ENCODE data around the gene GNA15.

Gene GNA15

GRCh38 chr19:3098515-3099346 lies 37.1 kb upstream of the GNA15 start:
- H3K9ac ChIP-seq (ENCODE audit: low read depth, low read length): no peak overlapping the region
- no peaks in the 10 kb centered on the region for H3K36me3 ChIP-seq (ENCODE audit: control insufficient read depth, insufficient read depth, low read length)
- no peak overlapping the region for H3K4me3 ChIP-seq (ENCODE audit: low read depth, low read length)
- peaks cover 14% of the 10 kb centered on the region for H3K4me1 ChIP-seq (ENCODE audit: control insufficient read depth, insufficient read depth, low read length)
- no peaks in the 10 kb centered on the region for H3K9me3 ChIP-seq (ENCODE audit: control insufficient read depth, insufficient read depth, low read length)
- no peaks in the 10 kb centered on the region for H3K27me3 ChIP-seq (ENCODE audit: control insufficient read depth, insufficient read depth, low read length)
- H3K27ac ChIP-seq (ENCODE audit: low read depth, low read length): no peak overlapping the region

- Histone ChIP-seq H3K36me3 (ENCODE audit: control insufficient read depth, insufficient read depth, low read length) (no peaks in the 10 kb centered on the region), H3K9ac (ENCODE audit: low read depth, low read length) (no peak overlapping the region), H3K9me3 (ENCODE audit: control insufficient read depth, insufficient read depth, low read length) (no peaks in the 10 kb centered on the region), H3K27me3 (ENCODE audit: control insufficient read depth, insufficient read depth, low read length) (no peaks in the 10 kb centered on the region), H3K27ac (ENCODE audit: low read depth, low read length) (no peak overlapping the region), H3K4me3 (ENCODE audit: low read depth, low read length) (no peak overlapping the region), H3K4me1 (ENCODE audit: control insufficient read depth, insufficient read depth, low read length) (peaks cover 14% of the 10 kb centered on the region)
Observed at GRCh38 chr19:3099347-3100145, 36.3 kb upstream of the GNA15 start.

GRCh38 chr19:3100331-3100730 lies 35.5 kb upstream of the GNA15 start:
- no peaks in the 10 kb centered on the region for H3K9me3 ChIP-seq (ENCODE audit: control insufficient read depth, insufficient read depth, low read length)
- peaks cover 10% of the 10 kb centered on the region for H3K4me1 ChIP-seq (ENCODE audit: control insufficient read depth, insufficient read depth, low read length)
- H3K4me3 ChIP-seq (ENCODE audit: low read depth, low read length): no peak overlapping the region
- no peaks in the 10 kb centered on the region for H3K27me3 ChIP-seq (ENCODE audit: control insufficient read depth, insufficient read depth, low read length)
- H3K9ac ChIP-seq (ENCODE audit: low read depth, low read length): no peak overlapping the region
- H3K36me3 ChIP-seq (ENCODE audit: control insufficient read depth, insufficient read depth, low read length): no peaks in the 10 kb centered on the region
- no peak overlapping the region for H3K27ac ChIP-seq (ENCODE audit: low read depth, low read length)

- Histone ChIP-seq H3K27me3 (ENCODE audit: control insufficient read depth, insufficient read depth, low read length) (no peaks in the 10 kb centered on the region), H3K9me3 (ENCODE audit: control insufficient read depth, insufficient read depth, low read length) (no peaks in the 10 kb centered on the region), H3K9ac (ENCODE audit: low read depth, low read length) (no peak overlapping the region), H3K4me1 (ENCODE audit: control insufficient read depth, insufficient read depth, low read length) (peaks cover 5% of the 10 kb centered on the region), H3K36me3 (ENCODE audit: control insufficient read depth, insufficient read depth, low read length) (no peaks in the 10 kb centered on the region), H3K4me3 (ENCODE audit: low read depth, low read length) (no peak overlapping the region), H3K27ac (ENCODE audit: low read depth, low read length) (no peak overlapping the region)
Observed at GRCh38 chr19:3100747-3101730, 34.8 kb upstream of the GNA15 start.

GRCh38 chr19:3102239-3103140 lies 33.3 kb upstream of the GNA15 start:
- H3K36me3 ChIP-seq (ENCODE audit: control insufficient read depth, insufficient read depth, low read length): no peaks in the 10 kb centered on the region
- H3K4me3 ChIP-seq (ENCODE audit: low read depth, low read length): no peak overlapping the region
- no peak overlapping the region for H3K9ac ChIP-seq (ENCODE audit: low read depth, low read length)
- no peaks in the 10 kb centered on the region for H3K27me3 ChIP-seq (ENCODE audit: control insufficient read depth, insufficient read depth, low read length)
- no peaks in the 10 kb centered on the region for H3K9me3 ChIP-seq (ENCODE audit: control insufficient read depth, insufficient read depth, low read length)
- H3K27ac ChIP-seq (ENCODE audit: low read depth, low read length): no peak overlapping the region
- H3K4me1 ChIP-seq (ENCODE audit: control insufficient read depth, insufficient read depth, low read length): no peaks in the 10 kb centered on the region

- H3K27me3 ChIP-seq (ENCODE audit: control insufficient read depth, insufficient read depth, low read length): no peaks in the 10 kb centered on the region
- H3K9ac ChIP-seq (ENCODE audit: low read depth, low read length): no peak overlapping the region
- H3K36me3 ChIP-seq (ENCODE audit: control insufficient read depth, insufficient read depth, low read length): no peaks in the 10 kb centered on the region
- no peak overlapping the region for H3K27ac ChIP-seq (ENCODE audit: low read depth, low read length)
- H3K9me3 ChIP-seq (ENCODE audit: control insufficient read depth, insufficient read depth, low read length): no peaks in the 10 kb centered on the region
- no peaks in the 10 kb centered on the region for H3K4me1 ChIP-seq (ENCODE audit: control insufficient read depth, insufficient read depth, low read length)
- no peak overlapping the region for H3K4me3 ChIP-seq (ENCODE audit: low read depth, low read length)
Observed at GRCh38 chr19:3104708-3104983, 31.2 kb upstream of the GNA15 start.

- H3K27ac ChIP-seq (ENCODE audit: low read depth, low read length): no peak overlapping the region
- H3K4me1 ChIP-seq (ENCODE audit: control insufficient read depth, insufficient read depth, low read length): no peaks in the 10 kb centered on the region
- no peak overlapping the region for H3K4me3 ChIP-seq (ENCODE audit: low read depth, low read length)
- H3K36me3 ChIP-seq (ENCODE audit: control insufficient read depth, insufficient read depth, low read length): no peaks in the 10 kb centered on the region
- no peak overlapping the region for H3K9ac ChIP-seq (ENCODE audit: low read depth, low read length)
- H3K9me3 ChIP-seq (ENCODE audit: control insufficient read depth, insufficient read depth, low read length): no peaks in the 10 kb centered on the region
- no peaks in the 10 kb centered on the region for H3K27me3 ChIP-seq (ENCODE audit: control insufficient read depth, insufficient read depth, low read length)
Observed at GRCh38 chr19:3105641-3106508, 30.0 kb upstream of the GNA15 start.

- Histone ChIP-seq H3K9me3 (ENCODE audit: control insufficient read depth, insufficient read depth, low read length) (no peaks in the 10 kb centered on the region), H3K27me3 (ENCODE audit: control insufficient read depth, insufficient read depth, low read length) (no peaks in the 10 kb centered on the region), H3K4me1 (ENCODE audit: control insufficient read depth, insufficient read depth, low read length) (no peaks in the 10 kb centered on the region), H3K27ac (ENCODE audit: low read depth, low read length) (no peak overlapping the region), H3K36me3 (ENCODE audit: control insufficient read depth, insufficient read depth, low read length) (no peaks in the 10 kb centered on the region), H3K9ac (ENCODE audit: low read depth, low read length) (no peak overlapping the region), H3K4me3 (ENCODE audit: low read depth, low read length) (no peak overlapping the region)
Observed at GRCh38 chr19:3106509-3107141, 29.2 kb upstream of the GNA15 start.

- Histone ChIP-seq H3K27ac (ENCODE audit: low read depth, low read length) (no peak overlapping the region), H3K9me3 (ENCODE audit: control insufficient read depth, insufficient read depth, low read length) (no peaks in the 10 kb centered on the region), H3K4me1 (ENCODE audit: control insufficient read depth, insufficient read depth, low read length) (no peaks in the 10 kb centered on the region)
Observed at GRCh38 chr19:3107658-3108057, 28.2 kb upstream of the GNA15 start.

More at GRCh38 chr19:3107658-3108057, 28.2 kb upstream of the GNA15 start:
- Histone ChIP-seq H3K4me3 (ENCODE audit: low read depth, low read length) (no peak overlapping the region), H3K36me3 (ENCODE audit: control insufficient read depth, insufficient read depth, low read length) (no peaks in the 10 kb centered on the region), H3K27me3 (ENCODE audit: control insufficient read depth, insufficient read depth, low read length) (no peaks in the 10 kb centered on the region), H3K9ac (ENCODE audit: low read depth, low read length) (no peak overlapping the region)
